ENCODE data around the gene BMP2K. TPM values are rescaled to one million over a fixed set of nuclear protein-coding genes. Genes with fewer than 3 reads are reported as not detected.

BMP2K gene
- total RNA-seq, 2 experiments from 2014 or later = 10.3 to 12.4 TPM

- Mint-ChIP-seq H3K27me3 (no peaks in the 10 kb centered on the region), H3K9me3 (no peaks in the 10 kb centered on the region), H3K27ac (no peak overlapping the region), H3K4me1 (ENCODE audit: low read depth) (peaks cover 3% of the 10 kb centered on the region), H3K36me3 (ENCODE audit: low read depth) (no peaks in the 10 kb centered on the region), H3K4me3 (no peak overlapping the region)
- DNase-seq (no peak), ATAC-seq (no peak)
- ChIA-PET CTCF (no interaction called here), POLR2A (no interaction called here)
- intact Hi-C loops (cut with micrococcal nuclease) = no loop called here
- TF ChIP-seq, protein P1, sequence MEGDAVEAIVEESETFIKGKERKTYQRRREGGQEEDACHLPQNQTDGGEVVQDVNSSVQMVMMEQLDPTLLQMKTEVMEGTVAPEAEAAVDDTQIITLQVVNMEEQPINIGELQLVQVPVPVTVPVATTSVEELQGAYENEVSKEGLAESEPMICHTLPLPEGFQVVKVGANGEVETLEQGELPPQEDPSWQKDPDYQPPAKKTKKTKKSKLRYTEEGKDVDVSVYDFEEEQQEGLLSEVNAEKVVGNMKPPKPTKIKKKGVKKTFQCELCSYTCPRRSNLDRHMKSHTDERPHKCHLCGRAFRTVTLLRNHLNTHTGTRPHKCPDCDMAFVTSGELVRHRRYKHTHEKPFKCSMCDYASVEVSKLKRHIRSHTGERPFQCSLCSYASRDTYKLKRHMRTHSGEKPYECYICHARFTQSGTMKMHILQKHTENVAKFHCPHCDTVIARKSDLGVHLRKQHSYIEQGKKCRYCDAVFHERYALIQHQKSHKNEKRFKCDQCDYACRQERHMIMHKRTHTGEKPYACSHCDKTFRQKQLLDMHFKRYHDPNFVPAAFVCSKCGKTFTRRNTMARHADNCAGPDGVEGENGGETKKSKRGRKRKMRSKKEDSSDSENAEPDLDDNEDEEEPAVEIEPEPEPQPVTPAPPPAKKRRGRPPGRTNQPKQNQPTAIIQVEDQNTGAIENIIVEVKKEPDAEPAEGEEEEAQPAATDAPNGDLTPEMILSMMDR (IDR thresholded peaks at IDR 0.05) = no peak
These were observed 40.5 kb upstream of the BMP2K start for GRCh38 chr4:78735697-78736096.

DNA sequence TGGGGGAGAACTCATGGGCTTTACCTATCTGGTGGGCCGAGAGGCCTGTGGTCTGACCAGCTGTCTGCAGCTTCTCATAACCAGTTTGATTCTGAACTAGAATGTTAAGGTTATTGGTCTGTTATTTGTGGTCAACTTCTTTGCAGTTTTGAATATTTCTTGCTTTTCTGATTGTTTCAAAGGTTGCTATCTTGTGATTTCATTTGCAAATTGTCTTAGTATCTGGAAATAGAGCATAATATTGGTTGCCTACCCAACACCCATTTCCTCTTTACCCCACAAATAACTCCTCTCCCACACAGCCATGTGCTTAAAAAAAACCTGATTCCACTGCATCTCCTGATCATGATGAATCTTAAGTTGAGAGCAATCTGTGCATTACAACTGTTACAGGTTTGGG, 39.1 kb upstream of the BMP2K start:
- H3K4me3 Mint-ChIP-seq = no peak overlapping the region
- ATAC-seq (no peak), DNase-seq (no peak)
- H3K27me3 Mint-ChIP-seq = no peaks in the 10 kb centered on the region
- ChIA-PET POLR2A (interaction anchor here (0.9 kb wide), 1 partner anchor 10 kb away, joined by 3 read pairs; no protein-coding TSS in a partner anchor), CTCF (no interaction called here)
- H3K4me1 Mint-ChIP-seq (ENCODE audit: low read depth) = peaks cover 6% of the 10 kb centered on the region
- H3K27ac Mint-ChIP-seq = no peak overlapping the region
- no peaks in the 10 kb centered on the region for H3K9me3 Mint-ChIP-seq
- H3K36me3 Mint-ChIP-seq (ENCODE audit: low read depth) = no peaks in the 10 kb centered on the region
- TF ChIP-seq, protein P1 (IDR thresholded peaks at IDR 0.05) = no peak
- intact Hi-C loops (cut with micrococcal nuclease) = no loop called here

DNA sequence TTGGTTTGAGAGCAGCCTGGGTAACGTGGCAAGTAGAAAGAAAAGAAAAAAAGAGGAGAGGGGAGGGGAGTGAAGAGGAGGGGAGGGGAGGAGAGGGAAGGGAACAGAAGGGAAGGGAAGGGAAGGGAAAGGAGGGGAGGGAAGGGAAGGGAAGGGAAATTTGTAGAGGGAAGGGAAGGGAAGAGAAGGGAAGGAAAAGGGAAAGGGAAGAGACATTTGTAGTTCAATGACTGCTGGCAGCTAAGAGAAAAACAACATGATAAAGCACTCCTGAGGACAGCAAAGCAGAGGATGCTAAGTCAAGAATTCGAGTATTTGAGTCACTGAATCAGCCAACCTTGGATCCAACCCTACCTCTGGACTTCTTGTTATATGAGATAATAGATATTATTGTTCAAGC, 38.2 kb upstream of the BMP2K start:
- ATAC-seq = no peak
- no peak for DNase-seq
- H3K27ac Mint-ChIP-seq = no peak overlapping the region
- H3K4me3 Mint-ChIP-seq = no peak overlapping the region
- TF ChIP-seq, protein P1 (IDR thresholded peaks at IDR 0.05) = no peak
- no peaks in the 10 kb centered on the region for H3K36me3 Mint-ChIP-seq (ENCODE audit: low read depth)
- H3K4me1 Mint-ChIP-seq (ENCODE audit: low read depth) = peaks cover 6% of the 10 kb centered on the region
- no peaks in the 10 kb centered on the region for H3K27me3 Mint-ChIP-seq
- H3K9me3 Mint-ChIP-seq = no peaks in the 10 kb centered on the region
- POLR2A ChIA-PET = no interaction called here
- CTCF ChIA-PET = no interaction called here
- intact Hi-C loops (cut with micrococcal nuclease) = no loop called here

GRCh38 chr4:78742300-78742699, 33.9 kb upstream of the BMP2K start:
- CTCF ChIA-PET = interaction anchor here (1.8 kb wide), 1 partner anchor 11 kb away, joined by 5 read pairs; no protein-coding TSS in a partner anchor
- no peaks in the 10 kb centered on the region for H3K9me3 Mint-ChIP-seq
- DNase-seq (no peak), ATAC-seq (no peak)
- H3K27me3 Mint-ChIP-seq = peaks cover 2% of the 10 kb centered on the region
- POLR2A ChIA-PET = no interaction called here
- H3K4me1 Mint-ChIP-seq (ENCODE audit: low read depth) = peaks cover 3% of the 10 kb centered on the region
- no peak overlapping the region for H3K27ac Mint-ChIP-seq
- TF ChIP-seq, protein P1 (IDR thresholded peaks at IDR 0.05) = no peak
- no peaks in the 10 kb centered on the region for H3K36me3 Mint-ChIP-seq (ENCODE audit: low read depth)
- intact Hi-C loops (cut with micrococcal nuclease) = no loop called here
- H3K4me3 Mint-ChIP-seq = no peak overlapping the region

- intact Hi-C loops (cut with micrococcal nuclease) = no loop called here
- TF ChIP-seq, protein P1 (IDR thresholded peaks at IDR 0.05) = no peak
These were observed 28.7 kb upstream of the BMP2K start for GRCh38 chr4:78747475-78747922.

More at GRCh38 chr4:78747475-78747922, 28.7 kb upstream of the BMP2K start:
- peaks cover 4% of the 10 kb centered on the region for H3K4me1 Mint-ChIP-seq (ENCODE audit: low read depth)
- ChIA-PET CTCF (no interaction called here), POLR2A (no interaction called here)
- H3K9me3 Mint-ChIP-seq = no peaks in the 10 kb centered on the region
- H3K4me3 Mint-ChIP-seq = no peak overlapping the region
- H3K27ac Mint-ChIP-seq = no peak overlapping the region
- DNase-seq = no peak
- no peak for ATAC-seq
- peaks cover 2% of the 10 kb centered on the region for H3K27me3 Mint-ChIP-seq
- no peaks in the 10 kb centered on the region for H3K36me3 Mint-ChIP-seq (ENCODE audit: low read depth)

Measured in activated CD8-positive, alpha-beta T cell treated with anti-CD3 and anti-CD28 coated beads for 36 hours (primary cell).